Spleen (tissue), 7 donors: ENCODE data around the gene FOXK1.

Source experiments
- CTCF ChIP-seq, 11 experiments: fragments of 200-600 bp in 7 of 11; fragments of 450-650 bp in 4 of 11; sonication (generic) in 4 of 11; IDR thresholded peaks in 8 of 11; conservative IDR thresholded peaks in 3 of 11; 1 replicate in 7 of 11; 2 replicates in 4 of 11; pipeline versions ENCODE4 v1.4.0 to v1.8.0; 2016 to 2021; ENCODE audit warnings: antibody characterized with exemption in 11 of 11, inconsistent platforms in 4 of 11, mild to moderate bottlenecking in 1 of 11
- POLR2A ChIP-seq, 3 donors: fragments of 450-650 bp; IDR thresholded peaks; one replicate each; pipeline ENCODE4 v1.5.1; 2017; ENCODE audit warnings: antibody characterized with exemption in 3 of 3, mild to moderate bottlenecking in 1 of 3
- POLR2AphosphoS5 ChIP-seq, 3 donors: sonication (generic); formaldehyde crosslinking; IDR thresholded peaks; one replicate each; pipeline ENCODE4 v1.5.1; 2017; ENCODE audit warnings: antibody characterized with exemption in 3 of 3
- donor health status: DM: no; HTN: no; CAD: no; lungs with moderate emphysema.
- donor health status: DM: no; HTN: no; CAD: no.
- donor health status: DM: no; HTN: no; CAD: no.

GRCh38 chr7:4715410-4715776 is 33.3 kb downstream of the FOXK1 start:
- TF ChIP-seq CTCF (IDR thresholded peaks at IDR 0.05 in 8 of 11, conservative IDR thresholded peaks at IDR 0.05 in 3 of 11) (no peak), POLR2A (IDR thresholded peaks at IDR 0.05) (no peak), POLR2AphosphoS5 (IDR thresholded peaks at IDR 0.05) (peak in 2 of 3 donors; percentile 28 to 68)
